Hepatocyte (in vitro differentiated cells): ENCODE results near the gene NTNG1.

Source experiments
- EZH2phosphoT487 ChIP-seq: fragments of 200-600 bp; sonication (generic); IDR thresholded peaks from one replicate; pipeline ENCODE4 v1.6.1; 2018; ENCODE audit warnings: antibody characterized with exemption, mild to moderate bottlenecking, low read depth, moderate library complexity; ENCODE audit not compliant: unreplicated experiment, severe bottlenecking
- TF ChIP-seq, protein P1 (sequence below): fragments of 200-600 bp; sonication (generic); IDR thresholded peaks from 2 replicates; pipeline ENCODE4 v1.5.1; 2016; ENCODE audit warnings: antibody characterized with exemption, mild to moderate bottlenecking; ENCODE audit not compliant: poor library complexity

DNA sequence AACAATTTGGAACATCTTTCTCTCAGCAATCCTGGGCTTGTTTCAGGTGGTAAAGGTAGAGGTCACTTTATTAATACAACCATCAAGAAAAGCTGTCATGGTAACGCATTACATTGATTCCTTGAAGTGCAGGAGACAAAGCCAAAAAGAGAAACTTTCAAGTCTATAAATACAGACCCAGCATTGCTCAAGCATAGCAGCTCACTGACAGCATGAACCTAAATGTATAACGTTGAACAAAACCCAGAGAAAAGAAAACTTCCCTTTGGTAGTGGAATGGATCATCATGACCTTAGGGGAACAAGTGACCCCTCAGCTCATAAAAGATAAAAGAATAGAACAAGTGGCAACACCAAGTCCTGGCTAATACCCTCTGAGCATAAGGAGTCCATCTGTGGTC lies 332.2 kb downstream of the NTNG1 start:
- TF ChIP-seq, protein P1, sequence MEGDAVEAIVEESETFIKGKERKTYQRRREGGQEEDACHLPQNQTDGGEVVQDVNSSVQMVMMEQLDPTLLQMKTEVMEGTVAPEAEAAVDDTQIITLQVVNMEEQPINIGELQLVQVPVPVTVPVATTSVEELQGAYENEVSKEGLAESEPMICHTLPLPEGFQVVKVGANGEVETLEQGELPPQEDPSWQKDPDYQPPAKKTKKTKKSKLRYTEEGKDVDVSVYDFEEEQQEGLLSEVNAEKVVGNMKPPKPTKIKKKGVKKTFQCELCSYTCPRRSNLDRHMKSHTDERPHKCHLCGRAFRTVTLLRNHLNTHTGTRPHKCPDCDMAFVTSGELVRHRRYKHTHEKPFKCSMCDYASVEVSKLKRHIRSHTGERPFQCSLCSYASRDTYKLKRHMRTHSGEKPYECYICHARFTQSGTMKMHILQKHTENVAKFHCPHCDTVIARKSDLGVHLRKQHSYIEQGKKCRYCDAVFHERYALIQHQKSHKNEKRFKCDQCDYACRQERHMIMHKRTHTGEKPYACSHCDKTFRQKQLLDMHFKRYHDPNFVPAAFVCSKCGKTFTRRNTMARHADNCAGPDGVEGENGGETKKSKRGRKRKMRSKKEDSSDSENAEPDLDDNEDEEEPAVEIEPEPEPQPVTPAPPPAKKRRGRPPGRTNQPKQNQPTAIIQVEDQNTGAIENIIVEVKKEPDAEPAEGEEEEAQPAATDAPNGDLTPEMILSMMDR, result no peak
- no peak for TF ChIP-seq EZH2phosphoT487
